Measurements from ENCODE around the gene SLC6A7. TPM values are rescaled to one million over a fixed set of nuclear protein-coding genes. Genes with fewer than 3 reads are reported as not detected.

Gene SLC6A7
- polyA plus RNA-seq, 1 experiment, result not detected

- TF ChIP-seq CTCF (IDR thresholded peaks at IDR 0.05; ENCODE audit: low read depth, low read length), result no peak
- DNase-seq (ENCODE audit: low read depth, low spot score), result no peak
- peaks cover 4% of the 10 kb centered on the region; the same call in 1 of the 2 replicates for H3K9me3 ChIP-seq (ENCODE audit: control insufficient read depth, insufficient read depth, low read length)
- H3K27me3 ChIP-seq (ENCODE audit: control insufficient read depth, insufficient read depth, low read length), result peaks cover 44% of the 10 kb centered on the region
- ChIA-PET CTCF (no interaction called here), POLR2A (no interaction called here)
- no peak overlapping the region for H3K4me3 ChIP-seq (ENCODE audit: low read depth, low read length)
- no peak overlapping the region for H3K27ac ChIP-seq (ENCODE audit: low read depth, low read length)
These were observed 7.1 kb downstream of the SLC6A7 start for GRCh38 chr5:150196986-150197385.

DNA sequence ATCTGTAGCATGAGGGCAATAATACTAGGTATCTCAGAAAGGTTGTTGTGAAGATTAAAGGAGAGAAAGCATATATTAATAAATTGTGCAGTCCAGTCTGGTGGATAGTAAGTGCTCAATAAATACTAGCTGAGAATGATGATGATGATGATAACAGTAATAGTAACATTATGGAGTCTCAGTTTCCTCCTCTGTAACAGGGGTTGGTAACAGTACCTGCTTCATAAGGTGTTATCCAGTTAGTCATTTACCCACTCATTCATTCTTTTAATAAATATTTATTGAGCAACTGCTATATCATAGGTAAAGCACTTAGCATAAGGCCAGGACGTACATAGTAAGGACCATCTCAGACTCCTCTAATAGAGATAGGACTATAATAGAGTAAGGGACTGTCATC is 7.6 kb downstream of the SLC6A7 start:
- POLR2A ChIA-PET, result no interaction called here
- Histone ChIP-seq H3K4me3 (ENCODE audit: low read depth, low read length) (no peak overlapping the region), H3K27me3 (ENCODE audit: control insufficient read depth, insufficient read depth, low read length) (peaks cover 39% of the 10 kb centered on the region), H3K27ac (ENCODE audit: low read depth, low read length) (no peak overlapping the region), H3K9me3 (ENCODE audit: control insufficient read depth, insufficient read depth, low read length) (peaks cover 4% of the 10 kb centered on the region; the same call in 1 of the 2 replicates)
- CTCF ChIA-PET, result no interaction called here
- TF ChIP-seq CTCF (IDR thresholded peaks at IDR 0.05; ENCODE audit: low read depth, low read length), result no peak
- no peak for DNase-seq (ENCODE audit: low read depth, low spot score)

- Histone ChIP-seq H3K27me3 (ENCODE audit: control insufficient read depth, insufficient read depth, low read length) (peaks cover 19% of the 10 kb centered on the region), H3K27ac (ENCODE audit: low read depth, low read length) (no peak overlapping the region), H3K4me3 (ENCODE audit: low read depth, low read length) (no peak overlapping the region), H3K9me3 (ENCODE audit: control insufficient read depth, insufficient read depth, low read length) (peaks cover 4% of the 10 kb centered on the region; the same call in 1 of the 2 replicates)
- TF ChIP-seq CTCF (IDR thresholded peaks at IDR 0.05; ENCODE audit: low read depth, low read length), result no peak
- DNase-seq (ENCODE audit: low read depth, low spot score), result no peak
- POLR2A ChIA-PET, result interaction anchor here (0.6 kb wide), 1 partner anchor 85 kb away, joined by 6 read pairs; no protein-coding TSS in a partner anchor
- CTCF ChIA-PET, result no interaction called here
These were observed 12.6 kb downstream of the SLC6A7 start for GRCh38 chr5:150202501-150202900.

DNA sequence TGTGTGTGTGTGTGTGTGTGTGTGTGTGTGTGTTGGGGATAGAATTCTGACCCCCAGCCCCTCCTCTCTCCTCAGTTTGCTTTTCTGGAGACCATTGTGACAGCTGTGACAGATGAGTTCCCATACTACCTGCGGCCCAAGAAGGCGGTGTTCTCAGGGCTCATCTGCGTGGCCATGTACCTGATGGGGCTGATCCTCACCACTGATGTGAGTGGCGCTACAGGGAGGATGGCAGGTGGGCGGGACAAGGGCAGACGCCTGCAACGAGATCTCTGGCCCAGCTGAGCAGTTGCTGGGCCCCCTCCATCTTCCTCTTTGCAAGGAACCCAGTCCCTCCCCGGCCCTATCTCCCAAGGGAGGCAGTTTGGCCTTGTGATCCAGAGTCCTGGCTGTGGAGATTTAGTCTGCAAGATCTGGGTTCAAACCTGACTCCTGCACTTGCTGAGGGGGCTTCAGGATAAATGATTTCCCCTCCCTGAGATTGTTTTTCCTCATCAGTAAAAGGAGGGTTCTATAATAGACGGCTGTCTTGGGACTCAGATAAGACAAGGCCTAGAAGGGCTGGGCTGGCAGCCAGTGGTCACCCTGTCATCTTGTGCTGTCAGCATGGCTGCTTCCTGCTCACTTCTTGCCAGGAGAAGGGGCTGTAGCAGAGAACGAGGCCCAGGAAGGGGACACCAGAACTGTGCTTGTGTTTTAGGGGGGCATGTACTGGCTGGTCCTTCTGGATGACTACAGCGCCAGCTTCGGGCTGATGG is 14.1 kb downstream of the SLC6A7 start:
- Histone ChIP-seq H3K27me3 (ENCODE audit: control insufficient read depth, insufficient read depth, low read length) (peaks cover 13% of the 10 kb centered on the region), H3K9me3 (ENCODE audit: control insufficient read depth, insufficient read depth, low read length) (peaks cover 4% of the 10 kb centered on the region; the same call in 1 of the 2 replicates), H3K4me3 (ENCODE audit: low read depth, low read length) (no peak overlapping the region), H3K27ac (ENCODE audit: low read depth, low read length) (no peak overlapping the region)
- ChIA-PET CTCF (no interaction called here), POLR2A (interaction anchor here (0.7 kb wide), 1 partner anchor 1765 kb away, joined by 3 read pairs; no protein-coding TSS in a partner anchor)
- DNase-seq (ENCODE audit: low read depth, low spot score), result no peak
- TF ChIP-seq CTCF (IDR thresholded peaks at IDR 0.05; ENCODE audit: low read depth, low read length), result no peak

DNA sequence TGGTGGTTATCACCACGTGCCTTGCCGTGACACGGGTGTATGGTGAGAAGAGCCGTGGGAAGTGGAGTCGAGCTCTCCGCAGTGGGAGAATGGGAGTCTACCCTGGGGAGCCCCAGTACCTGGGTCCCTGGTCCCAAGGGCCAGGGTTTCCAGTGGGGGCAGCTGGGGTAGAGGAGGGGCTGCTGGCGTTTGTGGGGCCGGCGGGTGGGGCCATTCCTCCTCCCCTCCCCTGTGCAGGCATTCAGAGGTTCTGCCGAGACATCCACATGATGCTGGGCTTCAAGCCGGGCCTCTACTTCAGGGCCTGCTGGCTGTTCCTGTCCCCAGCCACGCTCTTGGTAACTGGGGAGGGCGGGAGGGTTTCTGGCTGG is 14.7 kb downstream of the SLC6A7 start:
- no peak for DNase-seq (ENCODE audit: low read depth, low spot score)
- ChIA-PET POLR2A (no interaction called here), CTCF (no interaction called here)
- Histone ChIP-seq H3K27me3 (ENCODE audit: control insufficient read depth, insufficient read depth, low read length) (peaks cover 8% of the 10 kb centered on the region), H3K27ac (ENCODE audit: low read depth, low read length) (no peak overlapping the region), H3K4me3 (ENCODE audit: low read depth, low read length) (no peak overlapping the region), H3K9me3 (ENCODE audit: control insufficient read depth, insufficient read depth, low read length) (no peaks in the 10 kb centered on the region)
- no peak for TF ChIP-seq CTCF (IDR thresholded peaks at IDR 0.05; ENCODE audit: low read depth, low read length)

All from AG04450 (cell line).